ENCODE measurements around the gene PRKCA. TPM values are rescaled to one million over a fixed set of nuclear protein-coding genes. Genes with fewer than 3 reads are reported as not detected.

PRKCA gene
- total RNA-seq, 2 experiments from 2014 or later = 84.4 to 87.9 TPM

GRCh38 chr17:66507103-66507923 is 204.9 kb downstream of the PRKCA start:
- Mint-ChIP-seq H3K27me3 (no peaks in the 10 kb centered on the region), H3K9me3 (no peaks in the 10 kb centered on the region), H3K4me1 (ENCODE audit: low read depth) (peaks cover 66% of the 10 kb centered on the region), H3K36me3 (ENCODE audit: low read depth) (peaks cover 28% of the 10 kb centered on the region), H3K27ac (peak overlapping the region; percentile 92), H3K4me3 (peak overlapping the region; percentile 7)
- no peak for TF ChIP-seq CTCF (IDR thresholded peaks at IDR 0.05)
- POLR2A ChIA-PET = interaction anchor here (0.6 to 0.7 kb wide), 2 partner anchors 40 to 170 kb away, joined by 3 read pairs; no protein-coding TSS in a partner anchor
- CTCF ChIA-PET = interaction anchor here (0.8 kb wide), 1 partner anchor 59 kb away, joined by 5 read pairs; no protein-coding TSS in a partner anchor
- intact Hi-C loops (cut with micrococcal nuclease) = no loop called here
- ATAC-seq = no peak
- no peak for DNase-seq

DNA sequence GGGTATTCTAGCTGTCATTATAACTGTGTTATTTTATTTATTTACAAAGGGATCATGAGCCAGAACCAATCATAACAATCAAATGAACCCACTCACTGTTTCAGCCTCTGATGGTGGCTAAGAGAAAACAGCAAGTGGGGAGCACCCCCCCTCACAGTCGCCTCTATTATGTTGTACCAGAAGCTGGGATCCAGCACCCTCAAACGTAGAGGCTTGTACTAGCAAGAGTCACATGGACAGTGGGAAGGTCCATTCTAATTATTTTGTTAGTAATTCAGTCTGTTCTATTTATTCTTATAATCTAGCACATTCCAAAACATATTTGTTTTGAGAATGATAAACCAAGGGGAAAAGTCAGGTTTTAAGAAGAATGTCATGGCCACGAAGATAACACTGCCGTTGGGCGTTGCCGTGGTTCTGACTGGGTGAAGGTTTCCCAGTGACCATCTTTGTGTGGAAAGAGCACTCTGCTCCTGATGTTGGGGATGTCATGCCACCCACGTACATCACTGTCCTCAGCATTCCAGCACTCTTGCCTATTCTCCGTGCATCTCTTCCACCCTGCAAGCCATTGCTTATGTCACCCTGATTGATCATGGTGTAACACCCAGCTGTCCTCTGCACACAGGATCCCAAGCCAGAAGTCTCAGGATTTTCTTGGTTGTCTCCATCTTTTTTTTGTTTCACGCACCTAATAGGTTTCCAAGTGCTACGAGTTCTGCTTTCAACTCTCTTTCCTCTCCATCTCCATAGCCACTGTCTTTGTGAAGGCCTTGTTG is 205.8 kb downstream of the PRKCA start:
- H3K4me1 Mint-ChIP-seq (ENCODE audit: low read depth) = peaks cover 73% of the 10 kb centered on the region
- CTCF ChIA-PET = interaction anchor here (0.8 kb wide), 1 partner anchor 58 kb away, joined by 5 read pairs; no protein-coding TSS in a partner anchor
- TF ChIP-seq CTCF (IDR thresholded peaks at IDR 0.05) = no peak
- intact Hi-C loops (cut with micrococcal nuclease) = no loop called here
- ATAC-seq (no peak), DNase-seq (no peak)
- H3K4me3 Mint-ChIP-seq = no peak overlapping the region
- POLR2A ChIA-PET = interaction anchor here (0.6 to 0.7 kb wide), 2 partner anchors 41 to 169 kb away, joined by 3 read pairs; no protein-coding TSS in a partner anchor
- no peaks in the 10 kb centered on the region for H3K27me3 Mint-ChIP-seq
- H3K27ac Mint-ChIP-seq = peak overlapping the region; percentile 92
- H3K9me3 Mint-ChIP-seq = no peaks in the 10 kb centered on the region
- H3K36me3 Mint-ChIP-seq (ENCODE audit: low read depth) = peaks cover 31% of the 10 kb centered on the region

- ATAC-seq (peak; percentile 80), DNase-seq (peak; percentile 79)
- Mint-ChIP-seq H3K27ac (peak overlapping the region; percentile 92), H3K4me3 (peak overlapping the region; percentile 47), H3K4me1 (ENCODE audit: low read depth) (peaks cover 78% of the 10 kb centered on the region), H3K27me3 (no peaks in the 10 kb centered on the region), H3K9me3 (no peaks in the 10 kb centered on the region), H3K36me3 (ENCODE audit: low read depth) (peaks cover 31% of the 10 kb centered on the region)
- CTCF ChIA-PET = interaction anchor here (0.6 to 1.3 kb wide), 3 partner anchors 13 to 254 kb away, joined by 3 read pairs; no protein-coding TSS in a partner anchor
- intact Hi-C loops (cut with micrococcal nuclease) = no loop called here
- TF ChIP-seq CTCF (IDR thresholded peaks at IDR 0.05) = no peak
- POLR2A ChIA-PET = interaction anchor here (1.1 kb wide), 1 partner anchor 111 kb away, joined by 3 read pairs; no protein-coding TSS in a partner anchor
These were observed 206.8 kb downstream of the PRKCA start for GRCh38 chr17:66508896-66509844.

DNA sequence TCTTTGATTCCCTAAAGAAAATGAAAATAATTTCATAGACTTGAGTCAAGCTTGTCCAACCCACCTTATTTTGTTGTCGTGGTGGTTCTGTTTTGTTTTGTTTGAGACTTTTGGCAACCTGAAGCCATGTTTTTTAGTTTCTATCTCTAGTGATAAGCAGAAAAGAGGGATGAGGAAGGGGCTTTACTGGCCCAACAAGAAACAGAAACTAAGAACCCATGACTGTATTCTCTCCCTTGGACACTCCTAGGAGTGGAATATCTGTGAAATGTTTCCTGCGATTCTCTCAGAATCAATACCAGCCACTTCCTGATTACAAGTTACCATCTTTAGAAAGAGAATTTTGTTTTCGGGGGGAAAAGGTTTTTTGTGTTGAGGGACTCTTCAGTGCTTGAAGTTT is 207.5 kb downstream of the PRKCA start:
- ChIA-PET POLR2A (interaction anchor here (1.1 to 1.6 kb wide), 2 partner anchors 18 to 112 kb away, joined by 3 to 4 read pairs; no protein-coding TSS in a partner anchor), CTCF (interaction anchor here (1.3 to 2.0 kb wide), 2 partner anchors 14 to 27 kb away, joined by 3 to 4 read pairs; no protein-coding TSS in a partner anchor)
- intact Hi-C loops (cut with micrococcal nuclease) = loop anchor here (5.0 to 10.0 kb wide), 2 partner anchors 43 to 105 kb away; no protein-coding TSS in a partner anchor
- Mint-ChIP-seq H3K9me3 (no peaks in the 10 kb centered on the region), H3K4me3 (peak overlapping the region; percentile 47), H3K4me1 (ENCODE audit: low read depth) (peaks cover 85% of the 10 kb centered on the region), H3K36me3 (ENCODE audit: low read depth) (peaks cover 35% of the 10 kb centered on the region), H3K27me3 (no peaks in the 10 kb centered on the region), H3K27ac (peak overlapping the region; percentile 92)
- DNase-seq = no peak
- no peak for TF ChIP-seq CTCF (IDR thresholded peaks at IDR 0.05)
- peak; percentile 18 for ATAC-seq
